Measurements from ENCODE around the gene PUSL1.

GRCh38 chr1:1320666-1321448, 12.5 kb downstream of the PUSL1 start:
- TF ChIP-seq MAX (IDR thresholded peaks at IDR 0.05): no peak
- TF ChIP-seq MAFK (IDR thresholded peaks at IDR 0.05; ENCODE audit: partially characterized antibody): no peak
- TF ChIP-seq CTCF (IDR thresholded peaks at IDR 0.05): no peak
- no peak for TF ChIP-seq CBX2 (IDR thresholded peaks at IDR 0.05; ENCODE audit: borderline replicate concordance, low read depth)
- no peak for TF ChIP-seq EP300 (IDR thresholded peaks at IDR 0.05)
- TF ChIP-seq SREBF2 (IDR thresholded peaks at IDR 0.05): no peak
- no peak for TF ChIP-seq RAD21 (conservative IDR thresholded peaks at IDR 0.05 in 1 of 2, IDR thresholded peaks at IDR 0.05 in 1 of 2)
